HG03095 (cell line): ENCODE measurements around the gene TRPM2.

Experiments used
- ATAC-seq: cut with Tn5 transposase; IDR thresholded peaks from one replicate; pipeline ENCODE4 v1.9.1; 2021; ENCODE audit warnings: moderate library complexity; ENCODE audit not compliant: unreplicated experiment

Gene TRPM2

DNA sequence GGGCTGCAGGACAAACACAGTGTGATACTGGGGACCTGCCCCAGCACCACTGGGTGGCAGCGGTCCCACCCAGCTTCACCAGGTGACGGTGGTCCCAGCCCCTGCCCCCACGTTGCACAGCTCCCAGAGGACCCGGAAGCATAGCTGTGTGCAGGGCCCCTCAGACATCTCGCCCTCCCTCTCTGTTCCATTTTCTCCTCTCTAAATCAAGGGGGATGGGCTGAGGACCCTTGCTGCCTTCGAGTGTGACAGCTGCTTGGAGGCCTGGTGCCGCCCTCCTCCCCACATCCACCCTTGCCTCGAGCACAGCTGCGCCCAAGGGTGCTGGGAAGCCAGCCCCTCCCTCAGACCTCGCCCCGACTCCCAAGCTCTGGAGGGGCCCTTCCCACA is 85.8 kb downstream of the TRPM2 start:
- no peak for ATAC-seq

GRCh38 chr21:44440241-44441040 is 87.0 kb downstream of the TRPM2 start:
- ATAC-seq: no peak

GRCh38 chr21:44441041-44441400 is 87.6 kb downstream of the TRPM2 start:
- no peak for ATAC-seq

- no peak for ATAC-seq
Measured at GRCh38 chr21:44441581-44442265, 88.3 kb downstream of the TRPM2 start.

GRCh38 chr21:44442266-44443125 is 89.1 kb downstream of the TRPM2 start:
- no peak for ATAC-seq

- no peak for ATAC-seq
Measured at GRCh38 chr21:44443291-44443890, 90.0 kb downstream of the TRPM2 start.

- ATAC-seq: no peak
Measured at GRCh38 chr21:44443891-44444285, 90.5 kb downstream of the TRPM2 start.

DNA sequence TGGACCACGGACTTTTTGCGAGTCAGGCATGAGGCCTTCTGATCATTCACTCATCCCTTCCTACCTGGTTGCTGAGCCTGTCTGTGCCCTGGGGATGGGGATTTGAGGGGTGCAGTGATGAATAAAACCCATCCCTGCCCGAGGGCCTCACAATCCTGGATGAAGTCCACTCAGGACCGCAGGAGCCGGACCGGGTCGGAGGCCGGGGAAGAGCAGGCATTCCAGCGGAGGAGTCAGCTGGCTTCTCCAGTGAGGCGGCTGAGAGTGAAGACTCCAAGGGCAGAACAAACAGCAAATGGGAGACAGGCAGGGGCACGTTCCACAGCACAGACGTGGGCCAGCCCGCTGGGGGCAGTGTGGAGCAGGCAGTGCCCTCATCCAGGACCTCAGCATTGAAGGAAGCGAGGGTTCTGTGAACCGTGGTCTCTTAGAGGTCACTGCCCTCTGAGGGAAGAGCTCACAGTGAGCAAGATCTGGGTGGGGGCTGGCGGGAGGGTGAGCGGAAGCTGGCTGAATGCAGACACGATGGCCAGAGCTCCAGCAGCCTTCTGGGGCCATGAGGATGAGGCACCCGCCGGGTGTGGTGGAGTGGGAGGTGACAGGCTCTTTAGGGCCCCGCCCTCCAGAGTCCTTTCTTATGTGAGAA is 91.0 kb downstream of the TRPM2 start:
- no peak for ATAC-seq

DNA sequence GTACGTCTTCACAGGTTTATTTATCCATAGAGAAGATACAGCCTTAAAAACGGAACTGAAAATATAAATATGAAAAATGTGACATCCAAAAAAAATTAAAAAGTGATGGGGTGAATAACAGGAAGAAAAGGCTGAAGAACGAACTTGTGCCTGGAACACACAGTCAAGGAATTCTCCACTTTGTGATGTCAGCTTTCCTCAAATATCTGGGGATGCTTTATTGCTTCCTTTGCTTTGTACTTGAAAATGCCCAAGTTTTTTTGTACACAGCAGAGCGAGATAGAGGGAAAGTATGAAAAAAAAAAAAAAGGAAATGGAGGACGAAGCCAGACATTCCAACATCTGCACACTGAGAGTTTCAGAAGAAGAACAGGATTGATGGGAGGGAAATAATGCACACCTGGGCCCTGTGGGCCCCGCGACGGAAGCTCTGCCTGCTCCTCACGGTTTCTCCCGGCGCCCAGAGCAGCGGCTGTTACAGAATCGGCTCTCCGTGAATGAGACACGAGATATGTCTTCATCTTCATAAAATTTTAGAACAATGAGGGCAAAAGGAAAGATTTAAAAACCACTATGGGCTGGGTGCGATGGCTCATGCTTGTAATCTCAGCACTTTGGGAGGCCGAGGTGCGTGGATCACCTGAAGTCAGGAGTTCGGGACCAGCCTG is 91.9 kb downstream of the TRPM2 start:
- no peak for ATAC-seq

DNA sequence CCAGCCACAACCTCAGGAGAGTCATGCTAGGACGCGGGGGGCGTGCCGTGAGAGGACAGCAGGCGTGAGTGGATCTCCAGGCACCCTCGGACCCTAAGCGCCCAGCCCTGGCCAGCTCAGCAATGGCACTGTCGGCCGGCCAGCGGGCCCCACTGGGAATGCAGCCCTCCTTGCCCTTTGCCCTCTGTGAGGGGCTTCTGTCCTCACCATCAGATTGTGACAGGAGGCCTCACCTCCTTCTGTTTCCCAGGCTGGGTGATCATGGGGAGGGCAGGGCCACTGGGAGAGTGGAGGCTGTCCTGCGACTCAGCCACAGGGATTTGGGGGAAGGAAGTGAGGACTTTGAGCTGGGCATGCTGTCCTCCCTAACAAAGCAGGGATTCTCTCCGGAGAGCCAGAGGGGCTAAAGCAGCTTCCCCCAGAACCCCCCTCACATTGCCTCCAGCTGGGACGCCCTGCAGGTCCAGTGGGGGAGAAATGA is 95.3 kb downstream of the TRPM2 start:
- ATAC-seq: no peak

DNA sequence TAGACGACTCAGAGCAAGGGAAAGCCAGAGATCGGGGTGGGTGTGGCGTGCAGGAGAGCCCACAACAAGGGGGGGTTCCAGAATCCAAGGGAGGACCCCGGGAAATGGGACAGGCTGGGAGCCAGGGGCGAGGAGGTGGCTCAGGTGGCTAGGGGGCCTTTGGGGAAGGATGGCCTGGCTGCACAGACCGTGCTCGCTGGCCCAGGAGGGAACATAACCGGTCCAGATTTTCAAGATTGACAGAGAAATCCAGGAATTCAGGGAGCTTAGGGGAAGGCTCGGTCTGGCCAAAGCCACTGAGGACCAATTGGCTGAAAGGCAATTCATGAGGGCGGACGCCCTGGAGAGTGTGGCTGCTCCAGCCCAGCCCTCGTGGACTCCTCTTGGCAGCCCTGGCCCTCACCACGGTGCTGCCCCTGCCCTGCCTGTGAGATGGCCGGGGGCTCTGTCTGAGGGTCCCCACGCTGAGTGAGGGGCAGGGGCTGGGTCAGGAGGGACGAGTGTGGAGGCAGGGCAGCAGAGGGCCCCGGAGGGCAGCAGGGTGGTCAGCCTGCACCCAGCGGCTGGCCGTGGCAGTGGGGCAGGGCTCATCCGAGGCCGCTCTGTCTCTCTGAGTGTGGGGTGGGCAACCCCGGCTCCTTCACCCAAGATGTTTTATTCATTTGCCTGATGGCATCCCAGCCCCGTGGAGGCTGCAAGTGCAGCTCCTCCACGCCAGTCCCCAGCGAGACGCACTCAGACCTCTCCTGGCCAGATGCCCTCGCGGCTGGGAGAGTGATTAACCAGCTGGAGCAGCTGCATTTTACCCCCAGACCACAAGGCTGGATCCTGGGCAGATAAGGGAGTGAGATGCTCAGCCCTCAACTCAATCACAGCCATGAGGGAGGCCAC is 96.3 kb downstream of the TRPM2 start:
- no peak for ATAC-seq

GRCh38 chr21:44450402-44450801 is 97.0 kb downstream of the TRPM2 start:
- no peak for ATAC-seq

DNA sequence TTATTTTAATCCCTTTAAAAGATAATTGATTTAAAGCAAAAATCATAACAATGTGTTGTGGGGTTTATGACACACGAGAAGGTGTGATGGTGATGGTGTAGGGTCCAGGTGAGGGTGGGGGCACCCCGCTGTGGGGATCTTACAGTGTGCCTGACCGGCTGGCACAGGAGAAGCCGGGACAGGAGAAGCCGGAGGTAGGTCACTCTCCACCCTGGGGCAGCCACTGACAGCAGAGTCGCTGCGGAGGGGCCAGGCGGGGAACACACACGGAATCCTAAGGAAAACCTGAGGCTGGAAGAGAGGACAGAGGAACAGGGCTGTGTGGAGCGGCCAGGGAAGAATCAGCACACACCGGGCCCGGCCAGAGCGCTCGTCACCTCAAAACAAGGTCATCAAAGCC is 97.6 kb downstream of the TRPM2 start:
- no peak for ATAC-seq

DNA sequence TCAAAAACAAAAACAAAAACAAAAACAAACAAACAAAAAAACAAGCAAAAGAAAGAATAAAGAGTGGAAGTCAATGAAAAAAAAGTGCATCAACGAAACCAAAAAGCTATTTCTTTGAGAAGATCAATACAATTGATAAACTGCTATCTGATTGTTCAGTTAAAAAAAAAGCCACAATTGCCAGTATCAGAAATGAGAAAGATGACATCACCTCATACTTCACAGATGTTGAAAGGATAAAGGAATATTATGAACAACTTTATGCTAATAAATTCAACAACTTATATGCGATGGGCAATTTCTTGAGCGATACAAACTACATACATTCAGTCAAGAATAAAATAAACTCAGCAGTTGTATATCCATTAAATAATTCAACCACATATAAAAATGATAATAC is 99.7 kb downstream of the TRPM2 start:
- no peak for ATAC-seq

DNA sequence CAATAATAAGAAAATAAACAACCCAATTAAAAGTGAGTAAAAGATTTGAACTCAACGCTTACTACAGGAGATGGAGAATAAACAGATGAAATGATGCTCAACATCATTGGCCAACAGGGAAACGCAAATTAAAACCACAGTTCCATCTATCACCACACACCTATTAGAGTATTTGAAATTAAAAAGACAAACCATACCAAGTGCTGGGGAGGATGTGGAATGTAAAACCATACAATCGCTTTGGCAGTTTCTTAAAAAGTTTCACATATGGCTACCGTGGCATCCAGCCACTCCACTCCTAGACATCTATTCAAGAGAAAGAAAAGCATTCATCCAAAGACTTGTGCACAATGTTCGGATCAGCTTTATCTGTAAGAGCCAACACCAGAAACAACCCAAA is 100.6 kb downstream of the TRPM2 start:
- no peak for ATAC-seq

DNA sequence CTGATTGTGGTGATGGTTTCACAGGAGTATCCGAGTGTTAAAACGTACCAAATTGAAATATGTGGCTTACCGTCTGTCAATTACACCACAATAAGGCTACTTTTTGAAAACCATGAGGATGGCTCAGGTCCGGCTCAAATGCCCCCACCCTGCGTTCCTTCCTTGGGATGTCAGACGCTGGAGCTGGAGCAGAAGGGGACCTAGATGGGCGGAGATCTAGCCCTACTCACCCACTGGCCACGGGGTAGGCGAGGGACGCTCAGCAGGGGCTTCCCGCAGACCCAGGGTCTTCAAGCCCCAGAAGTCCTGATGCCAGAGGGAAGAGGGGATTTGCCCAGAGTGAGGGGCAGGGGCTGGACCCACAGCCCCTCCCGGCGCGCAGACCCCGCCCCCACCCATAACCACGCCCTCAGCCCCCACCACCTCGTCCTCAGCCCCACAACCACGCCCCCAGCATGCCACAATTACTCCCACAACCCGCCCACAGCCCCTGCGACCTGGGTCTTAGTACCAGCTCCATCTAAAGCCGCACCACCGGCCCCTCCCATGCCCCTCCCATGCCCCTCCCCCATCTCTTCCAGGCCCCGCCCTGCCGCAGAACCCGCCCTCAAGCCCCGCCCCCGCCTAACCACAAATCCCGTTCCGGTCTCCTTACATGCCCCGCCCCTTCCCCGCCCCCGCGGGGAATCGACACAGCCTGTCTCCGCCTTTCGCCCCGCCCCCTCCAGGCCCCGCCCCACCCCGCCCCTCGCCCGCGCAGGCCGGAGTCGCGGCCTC is 101.5 kb downstream of the TRPM2 start, which contains the start of gene LRRC3:
LRRC3 (plus strand) TSS at position 764 of the 777 bp plus-strand sequence. CDS start 1,135 bp downstream, outside the sequence.
- no peak for ATAC-seq

- ATAC-seq: no peak
Measured at GRCh38 chr21:44455524-44456213, 102.2 kb downstream of the TRPM2 start.
